HG03196 (cell line): ENCODE measurements around the gene SNRPA1.
"Not testable (repeated sequence)": the region's sequence is repeated elsewhere in the genome, so short reads cannot be mapped to it uniquely, and the experiment has no call there.

Source experiments
- ATAC-seq: cut with Tn5 transposase; IDR thresholded peaks from one replicate; pipeline ENCODE4 v1.9.1; 2021; ENCODE audit not compliant: unreplicated experiment

The SNRPA1 gene

GRCh38 chr15:101294731-101295606 is at the start of gene SNRPA1:
Gene SNRPA1 (minus strand): TSS chr15:101295248. CDS start chr15:101295178, 70 bp downstream.
- ATAC-seq, result peak; percentile 79

- ATAC-seq, result no peak
Measured at GRCh38 chr15:101342056-101342455, 47.0 kb upstream of the SNRPA1 start.

- no peak for ATAC-seq
Measured at GRCh38 chr15:101338502-101339057, 43.5 kb upstream of the SNRPA1 start.

GRCh38 chr15:101337976-101338375 is 42.9 kb upstream of the SNRPA1 start:
- ATAC-seq, result no peak

- ATAC-seq, result not testable (repeated sequence)
Measured at GRCh38 chr15:101333907-101334789, 39.1 kb upstream of the SNRPA1 start.

GRCh38 chr15:101332061-101332467 is 37.0 kb upstream of the SNRPA1 start:
- no peak for ATAC-seq

GRCh38 chr15:101329867-101330380 is 34.9 kb upstream of the SNRPA1 start:
- ATAC-seq, result no peak

GRCh38 chr15:101329309-101329863 is 34.3 kb upstream of the SNRPA1 start:
- ATAC-seq, result no peak

GRCh38 chr15:101328001-101328400 is 33.0 kb upstream of the SNRPA1 start:
- no peak for ATAC-seq

GRCh38 chr15:101327147-101327740 is 32.2 kb upstream of the SNRPA1 start:
- no peak for ATAC-seq

- ATAC-seq, result no peak
Measured at GRCh38 chr15:101326462-101327146, 31.6 kb upstream of the SNRPA1 start.

- ATAC-seq, result no peak
Measured at GRCh38 chr15:101326026-101326315, 30.9 kb upstream of the SNRPA1 start.

- no peak for ATAC-seq
Measured at GRCh38 chr15:101325263-101326025, 30.4 kb upstream of the SNRPA1 start.

GRCh38 chr15:101324524-101325177 is 29.6 kb upstream of the SNRPA1 start:
- no peak for ATAC-seq

GRCh38 chr15:101323793-101324523 is 28.9 kb upstream of the SNRPA1 start:
- no peak for ATAC-seq

- ATAC-seq, result no peak
Measured at GRCh38 chr15:101322854-101323477, 27.9 kb upstream of the SNRPA1 start.

GRCh38 chr15:101322016-101322695 is 27.1 kb upstream of the SNRPA1 start:
- no peak for ATAC-seq
